GM12891 (cell line): Measurements from ENCODE around the gene TMEM37.

Experiments used
- PAX5 ChIP-seq: IDR thresholded peaks from 2 replicates; pipeline ENCODE4 v1.6.1; 2011; ENCODE audit warnings: low read length, moderate library complexity, mild to moderate bottlenecking; ENCODE audit not compliant: insufficient read depth, severe bottlenecking
- POLR2A ChIP-seq: IDR thresholded peaks from 2 replicates; pipeline ENCODE4 v1.6.1; 2011; ENCODE audit warnings: low read depth, low read length, control low read depth
- POLR2AphosphoS5 ChIP-seq: IDR thresholded peaks from 2 replicates; pipeline ENCODE4 v1.6.1; 2011; ENCODE audit warnings: low read depth, low read length, control low read depth
- POU2F2 ChIP-seq: IDR thresholded peaks from 2 replicates; pipeline ENCODE4 v1.6.1; 2011; ENCODE audit warnings: low read depth, mild to moderate bottlenecking, control low read depth, low read length, moderate library complexity
- SPI1 ChIP-seq: IDR thresholded peaks from 2 replicates; pipeline ENCODE4 v1.6.1; 2011; ENCODE audit warnings: low read depth, low read length, control low read depth
- TAF1 ChIP-seq: IDR thresholded peaks from 2 replicates; pipeline ENCODE4 v1.6.1; 2011; ENCODE audit warnings: low read depth, low read length, control low read depth

- TF ChIP-seq POLR2A (no peak), POLR2AphosphoS5 (no peak), PAX5 (no peak), TAF1 (no peak), SPI1 (no peak), POU2F2 (no peak)
Measured at GRCh38 chr2:119426396-119426675, 5.3 kb upstream of the TMEM37 start.
